Measurements from ENCODE around the gene CABS1. TPM values are rescaled to one million over a fixed set of nuclear protein-coding genes. Genes with fewer than 3 reads are reported as not detected.

CABS1 gene
- total and polyA plus RNA-seq, 2 of the 13 experiments (the other 11 are each of a cell fraction or from before 2014, with no cell fraction given) = not detected

GRCh38 chr4:70365479-70365878 is 30.7 kb downstream of the CABS1 start:
- POLR2A ChIA-PET = no interaction called here
- H3K79me2 ChIP-seq (ENCODE audit: insufficient read depth, low read length) = no peaks in the 10 kb centered on the region
- in situ Hi-C loops (cut with HindIII; ENCODE audit: extremely low pct_ligation_motif_present, low pct_unique_long_range_greater_than_20kb) = no loop called here
- no peaks in the 10 kb centered on the region for H3K4me1 ChIP-seq (ENCODE audit: insufficient read depth, low read length)
- H3K36me3 ChIP-seq (replicated peaks in 1 of 2; ENCODE audit: control insufficient read depth in 1 of 2, insufficient read depth in 2 of 2, low read length in 2 of 2) = no peaks in the 10 kb centered on the region
- H3K27me3 ChIP-seq (ENCODE audit: control insufficient read depth in 1 of 2, insufficient read depth in 2 of 2, low read length in 2 of 2) = no peaks in the 10 kb centered on the region
- no peak for ATAC-seq
- intact Hi-C loops (cut with micrococcal nuclease; ENCODE audit: unreplicated experiment) = no loop called here
- no peak overlapping the region for H3K4me3 ChIP-seq (replicated peaks in 1 of 3; ENCODE audit: insufficient read depth in 1 of 3, low read depth in 2 of 3, low read length in 3 of 3)
- no peak overlapping the region for H2AFZ ChIP-seq (ENCODE audit: low read length)
- no peak for FAIRE-seq
- CTCF ChIA-PET (ENCODE audit: low intra/inter-chr PET ratio, low total read pairs) = no interaction called here
- H3K9me3 ChIP-seq (ENCODE audit: low read length) = no peaks in the 10 kb centered on the region
- no peaks in the 10 kb centered on the region for H4K20me1 ChIP-seq (ENCODE audit: insufficient read depth, low read length)
- TF ChIP-seq LCORL (IDR thresholded peaks at IDR 0.05) (peak; percentile 51; the same call in 1 of the 2 replicates), LCORL (CRISPR knock-in tag; IDR thresholded peaks at IDR 0.05) (no peak), NFYB (CRISPR knock-in tag; IDR thresholded peaks at IDR 0.05) (no peak)
- H3K4me2 ChIP-seq (ENCODE audit: low read depth, low read length) = no peak overlapping the region
- BruUV-seq (replicated peaks) = no TSS peak
- no peak overlapping the region for H3K9ac ChIP-seq (ENCODE audit: insufficient read depth, low read depth, low read length)
- peak; percentile 23 for DNase-seq (ENCODE audit: low spot score)
- 3% methylated on average over 2 of the region's 2 CpGs for WGBS (ENCODE audit: low lambda C conversion rate)
- no peak overlapping the region for H3K27ac ChIP-seq (ENCODE audit: extremely low read length, insufficient read depth, low read length)

GRCh38 chr4:70367813-70368212 is 33.0 kb downstream of the CABS1 start:
- TF ChIP-seq CEBPB (IDR thresholded peaks at IDR 0.05; ENCODE audit: borderline replicate concordance, low read depth, low read length) (peak; percentile 74), ZFP1 (CRISPR knock-in tag; IDR thresholded peaks at IDR 0.05) (no peak)
- no peak overlapping the region for H3K27ac ChIP-seq (ENCODE audit: extremely low read length, insufficient read depth, low read length)
- BruUV-seq (replicated peaks) = no TSS peak
- DNase-seq (ENCODE audit: low spot score) = no peak
- WGBS (ENCODE audit: low lambda C conversion rate) = 92% methylated on average over 1 of the region's 1 CpG
- in situ Hi-C loops (cut with HindIII; ENCODE audit: extremely low pct_ligation_motif_present, low pct_unique_long_range_greater_than_20kb) = no loop called here
- H3K36me3 ChIP-seq (replicated peaks in 1 of 2; ENCODE audit: control insufficient read depth in 1 of 2, insufficient read depth in 2 of 2, low read length in 2 of 2) = no peaks in the 10 kb centered on the region
- intact Hi-C loops (cut with micrococcal nuclease; ENCODE audit: unreplicated experiment) = no loop called here
- no peak overlapping the region for H3K4me3 ChIP-seq (replicated peaks in 1 of 3; ENCODE audit: insufficient read depth in 1 of 3, low read depth in 2 of 3, low read length in 3 of 3)
- no peak overlapping the region for H2AFZ ChIP-seq (ENCODE audit: low read length)
- H3K9ac ChIP-seq (ENCODE audit: insufficient read depth, low read depth, low read length) = no peak overlapping the region
- CTCF ChIA-PET (ENCODE audit: low intra/inter-chr PET ratio, low total read pairs) = no interaction called here
- no peaks in the 10 kb centered on the region for H3K9me3 ChIP-seq (ENCODE audit: low read length)
- no peak for FAIRE-seq
- no peaks in the 10 kb centered on the region for H4K20me1 ChIP-seq (ENCODE audit: insufficient read depth, low read length)
- POLR2A ChIA-PET = no interaction called here
- H3K4me1 ChIP-seq (ENCODE audit: insufficient read depth, low read length) = no peaks in the 10 kb centered on the region
- ATAC-seq = no peak
- H3K79me2 ChIP-seq (ENCODE audit: insufficient read depth, low read length) = no peaks in the 10 kb centered on the region
- H3K4me2 ChIP-seq (ENCODE audit: low read depth, low read length) = no peak overlapping the region
- no peaks in the 10 kb centered on the region for H3K27me3 ChIP-seq (ENCODE audit: control insufficient read depth in 1 of 2, insufficient read depth in 2 of 2, low read length in 2 of 2)

Data from HepG2 (cell line).